Measurements from ENCODE around the gene ZNF367.

The ZNF367 gene

DNA sequence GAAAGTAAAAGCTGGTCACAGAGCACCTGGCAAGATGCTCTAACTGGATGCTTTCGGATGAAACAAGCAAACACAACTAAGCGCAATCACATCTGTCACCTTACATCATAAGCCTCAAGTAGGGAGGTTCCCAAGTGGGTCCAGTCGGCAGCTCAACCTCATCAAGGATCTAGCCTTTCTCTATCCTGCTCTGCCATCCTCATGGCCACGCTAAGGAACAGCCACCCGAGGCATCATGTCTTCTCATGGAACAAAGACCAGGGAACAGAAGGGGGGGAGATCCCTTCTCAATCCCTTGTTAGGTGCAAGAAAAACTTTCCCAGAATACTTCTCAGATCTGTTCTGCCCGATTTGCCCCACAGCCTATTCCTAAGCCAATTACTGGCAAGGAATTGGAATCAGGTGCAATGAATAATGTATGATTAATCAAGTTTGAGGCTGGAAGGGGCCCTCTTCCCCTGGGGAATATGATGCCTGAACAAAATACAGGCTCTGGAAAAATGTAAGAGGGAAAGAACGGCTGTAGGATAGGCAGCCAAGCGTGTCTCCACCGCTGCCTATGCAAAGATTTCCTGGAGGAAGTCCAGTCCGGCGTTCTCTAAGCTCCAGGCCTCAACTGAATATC is 30.5 kb upstream of the ZNF367 start:
- Mint-ChIP-seq H3K4me1 (peaks cover 27% of the 10 kb centered on the region), H3K27ac (no peak overlapping the region), H3K27me3 (peaks cover 13% of the 10 kb centered on the region), H3K9me3 (no peaks in the 10 kb centered on the region), H3K36me3 (ENCODE audit: low read depth) (no peaks in the 10 kb centered on the region), H3K4me3 (peak overlapping the region; percentile 87)
- no peak for DNase-seq
- no peak for ATAC-seq

DNA sequence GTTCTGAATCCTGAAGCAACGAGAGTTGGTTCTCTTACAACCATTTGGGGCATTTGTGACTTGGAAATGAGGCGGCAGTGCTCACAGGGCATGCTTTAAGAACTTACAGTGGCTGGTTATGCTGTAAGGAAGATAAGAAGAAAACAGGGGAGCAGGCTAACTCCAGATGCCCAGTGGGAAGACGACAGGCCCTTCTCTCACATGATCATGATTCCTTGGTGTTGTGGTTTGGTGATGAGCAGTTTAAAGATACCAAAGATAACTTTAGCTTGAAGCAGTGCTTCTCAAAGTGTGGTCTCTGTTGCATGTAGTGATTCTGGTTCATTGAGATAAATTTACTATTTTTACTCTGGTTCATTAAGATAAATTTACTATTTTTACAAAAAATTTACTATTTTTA is 29.2 kb upstream of the ZNF367 start:
- H3K27me3 Mint-ChIP-seq, result peaks cover 13% of the 10 kb centered on the region
- no peak overlapping the region for H3K4me3 Mint-ChIP-seq
- H3K9me3 Mint-ChIP-seq, result no peaks in the 10 kb centered on the region
- no peak overlapping the region for H3K27ac Mint-ChIP-seq
- no peak for ATAC-seq
- peaks cover 19% of the 10 kb centered on the region for H3K4me1 Mint-ChIP-seq
- no peaks in the 10 kb centered on the region for H3K36me3 Mint-ChIP-seq (ENCODE audit: low read depth)
- no peak for DNase-seq

DNA sequence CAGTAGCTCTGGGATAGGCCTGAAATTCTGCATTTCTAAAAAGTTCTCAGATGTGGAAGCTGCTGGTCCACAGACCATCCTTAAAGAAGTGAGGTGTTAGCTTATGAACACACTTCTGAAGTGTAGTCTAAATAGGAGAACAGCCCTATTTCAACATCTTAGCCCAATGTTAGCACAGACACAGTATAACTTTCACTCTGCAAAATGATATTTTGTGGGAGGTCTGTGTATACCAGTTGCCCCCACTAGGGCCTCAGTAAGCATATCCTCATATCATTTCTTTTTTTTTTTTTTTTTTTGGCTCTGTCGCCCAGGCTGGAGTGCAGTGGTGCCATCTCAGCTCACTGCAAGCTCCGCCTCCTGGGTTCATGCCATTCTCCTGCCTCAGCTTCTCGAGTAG is 24.3 kb upstream of the ZNF367 start:
- Mint-ChIP-seq H3K4me1 (peaks cover 2% of the 10 kb centered on the region), H3K4me3 (no peak overlapping the region), H3K9me3 (no peaks in the 10 kb centered on the region), H3K36me3 (ENCODE audit: low read depth) (no peaks in the 10 kb centered on the region), H3K27me3 (no peaks in the 10 kb centered on the region), H3K27ac (no peak overlapping the region)
- no peak for ATAC-seq
- DNase-seq, result no peak

DNA sequence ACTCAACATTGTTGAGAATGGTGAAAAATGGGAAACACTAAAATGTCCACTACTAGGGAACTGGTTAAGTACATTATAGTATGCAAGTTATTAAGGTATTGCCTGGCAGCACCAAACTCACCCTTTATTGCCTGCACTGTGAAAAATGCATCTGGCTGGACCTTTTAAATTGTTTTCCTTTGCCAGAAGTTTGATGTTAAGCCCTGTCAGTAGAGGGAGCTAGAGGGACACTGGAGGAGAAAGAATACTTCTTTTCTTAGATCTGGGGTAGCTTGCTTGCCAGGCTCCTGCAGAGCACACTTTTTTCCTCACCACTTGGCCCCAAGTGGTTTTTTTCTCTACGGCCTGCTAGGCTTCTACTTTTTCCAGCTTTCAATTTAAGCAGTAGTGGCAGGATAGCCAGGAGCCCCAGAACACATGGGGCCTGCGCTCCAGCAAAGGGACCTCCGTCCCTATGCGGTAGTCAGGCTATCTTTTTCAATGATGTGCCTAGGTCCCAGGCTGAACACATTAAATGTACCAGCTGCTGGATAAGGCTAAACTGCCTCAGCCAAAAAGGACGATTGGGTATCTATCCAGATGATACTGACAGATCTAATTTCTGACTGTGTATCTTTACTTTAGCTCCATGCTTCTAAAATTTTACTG is 23.8 kb upstream of the ZNF367 start:
- Mint-ChIP-seq H3K27me3 (no peaks in the 10 kb centered on the region), H3K4me1 (no peaks in the 10 kb centered on the region), H3K36me3 (ENCODE audit: low read depth) (no peaks in the 10 kb centered on the region), H3K4me3 (no peak overlapping the region), H3K9me3 (no peaks in the 10 kb centered on the region), H3K27ac (no peak overlapping the region)
- DNase-seq, result no peak
- no peak for ATAC-seq

DNA sequence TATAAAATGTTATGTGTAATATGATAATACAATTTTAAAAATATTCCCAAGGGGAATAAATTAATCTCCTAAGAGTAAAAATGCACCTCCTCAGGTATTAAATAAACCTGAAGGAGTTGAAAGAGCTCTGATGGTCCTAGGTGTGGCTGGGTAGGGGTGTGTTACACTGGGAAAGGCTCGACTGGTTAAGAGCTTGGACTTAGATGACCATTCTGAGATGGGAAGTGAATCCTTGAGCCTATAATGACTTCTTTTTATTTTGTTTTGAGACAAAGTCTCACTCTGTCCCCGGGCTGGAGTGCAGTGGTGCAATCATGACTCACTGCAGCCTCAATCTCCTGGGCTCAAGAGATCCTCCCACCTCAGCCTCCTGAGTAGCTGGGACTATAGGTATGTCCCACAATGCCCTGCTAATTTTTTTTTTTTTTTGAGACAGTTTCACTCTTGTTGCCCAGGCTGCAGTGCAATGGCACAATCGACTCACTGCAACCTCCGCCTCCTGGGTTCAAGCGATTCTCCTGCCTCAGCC is 22.6 kb upstream of the ZNF367 start:
- no peaks in the 10 kb centered on the region for H3K9me3 Mint-ChIP-seq
- no peak overlapping the region for H3K27ac Mint-ChIP-seq
- no peak for DNase-seq

DNA sequence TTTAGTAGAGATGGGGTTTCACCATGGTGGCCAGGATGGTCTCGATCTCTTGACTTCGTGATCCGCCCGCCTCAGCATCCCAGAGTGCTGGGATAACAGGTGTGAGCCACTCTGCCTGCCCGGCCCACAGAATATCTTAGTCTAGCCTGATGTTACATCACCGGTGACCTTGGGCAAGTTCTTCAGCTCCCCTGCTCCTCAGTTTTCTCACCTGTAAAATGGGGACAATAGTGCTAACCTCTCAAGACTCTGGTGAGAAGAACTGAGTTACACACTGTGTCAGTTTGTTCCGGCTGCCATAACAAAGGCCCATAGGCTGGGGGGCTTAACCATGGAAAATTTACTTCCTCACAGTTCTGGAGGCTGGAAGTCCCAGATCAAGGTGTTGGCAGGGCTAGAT is 19.3 kb upstream of the ZNF367 start:
- Mint-ChIP-seq H3K36me3 (ENCODE audit: low read depth) (no peaks in the 10 kb centered on the region), H3K27ac (no peak overlapping the region), H3K4me1 (peaks cover 6% of the 10 kb centered on the region), H3K27me3 (no peaks in the 10 kb centered on the region), H3K4me3 (no peak overlapping the region), H3K9me3 (no peaks in the 10 kb centered on the region)
- ATAC-seq (no peak), DNase-seq (no peak)

More for the DNA sequence above, 22.6 kb upstream of the ZNF367 start:
- Mint-ChIP-seq H3K4me3 (no peak overlapping the region), H3K4me1 (peaks cover 6% of the 10 kb centered on the region), H3K27me3 (no peaks in the 10 kb centered on the region), H3K36me3 (ENCODE audit: low read depth) (no peaks in the 10 kb centered on the region)
- ATAC-seq, result no peak

DNA sequence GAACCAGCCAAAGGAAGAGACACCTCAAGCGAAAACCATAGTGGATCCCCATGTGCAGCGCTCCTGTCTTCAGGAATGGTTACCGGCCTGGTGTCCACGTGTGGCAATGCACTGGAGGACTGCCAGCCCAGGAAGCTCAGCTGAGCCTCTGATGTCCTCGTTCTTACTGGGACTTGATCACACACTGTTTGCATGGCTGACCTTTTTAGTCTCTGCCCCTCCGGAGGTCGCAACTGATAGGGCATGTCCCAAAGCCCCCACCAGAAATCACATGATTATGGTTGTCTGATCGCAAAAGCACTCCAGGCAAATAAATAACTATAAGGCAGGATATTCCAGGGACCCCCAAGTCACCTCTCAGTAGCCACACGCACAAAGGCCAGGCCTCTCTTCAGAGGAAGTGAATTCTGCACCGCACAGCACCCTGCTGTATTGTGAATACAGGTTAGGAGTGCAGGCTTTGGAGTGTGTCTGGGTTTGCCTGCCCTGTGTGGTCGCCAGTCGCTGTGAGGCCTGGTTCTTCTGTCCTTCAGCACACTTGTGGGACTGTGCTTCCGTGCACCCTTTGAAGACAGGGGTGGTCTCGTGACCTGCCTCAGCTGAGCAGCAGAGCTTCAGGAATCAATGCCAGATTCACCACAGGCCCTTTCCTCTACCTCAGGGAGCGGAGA is 18.4 kb upstream of the ZNF367 start:
- DNase-seq (no peak), ATAC-seq (no peak)
- no peaks in the 10 kb centered on the region for H3K27me3 Mint-ChIP-seq
- no peaks in the 10 kb centered on the region for H3K36me3 Mint-ChIP-seq (ENCODE audit: low read depth)
- H3K9me3 Mint-ChIP-seq, result no peaks in the 10 kb centered on the region
- H3K4me1 Mint-ChIP-seq, result peaks cover 6% of the 10 kb centered on the region
- H3K4me3 Mint-ChIP-seq, result no peak overlapping the region
- H3K27ac Mint-ChIP-seq, result no peak overlapping the region

DNA sequence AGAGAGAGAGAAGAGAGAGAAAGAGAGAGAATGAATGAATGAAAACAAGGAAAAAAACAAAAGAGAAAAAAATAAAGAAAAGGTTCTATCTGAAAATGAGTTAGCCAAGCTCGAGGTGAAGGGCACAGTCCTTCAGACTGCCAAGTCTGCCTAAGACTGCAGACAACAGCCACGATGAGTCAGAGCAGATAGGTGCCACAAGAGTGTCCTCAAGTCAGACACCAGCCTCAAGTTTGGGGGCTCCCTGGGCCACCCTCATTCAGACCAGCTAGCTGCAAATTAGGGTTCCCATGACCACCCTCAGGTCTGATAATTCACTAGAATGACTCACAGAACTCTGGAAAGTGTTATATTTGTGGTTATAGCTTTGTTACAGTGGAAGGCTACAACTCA is 17.9 kb upstream of the ZNF367 start:
- no peak overlapping the region for H3K27ac Mint-ChIP-seq
- DNase-seq (no peak), ATAC-seq (peak; percentile 67)
- no peaks in the 10 kb centered on the region for H3K9me3 Mint-ChIP-seq
- peaks cover 6% of the 10 kb centered on the region for H3K4me1 Mint-ChIP-seq
- no peaks in the 10 kb centered on the region for H3K27me3 Mint-ChIP-seq
- H3K4me3 Mint-ChIP-seq, result no peak overlapping the region
- no peaks in the 10 kb centered on the region for H3K36me3 Mint-ChIP-seq (ENCODE audit: low read depth)

DNA sequence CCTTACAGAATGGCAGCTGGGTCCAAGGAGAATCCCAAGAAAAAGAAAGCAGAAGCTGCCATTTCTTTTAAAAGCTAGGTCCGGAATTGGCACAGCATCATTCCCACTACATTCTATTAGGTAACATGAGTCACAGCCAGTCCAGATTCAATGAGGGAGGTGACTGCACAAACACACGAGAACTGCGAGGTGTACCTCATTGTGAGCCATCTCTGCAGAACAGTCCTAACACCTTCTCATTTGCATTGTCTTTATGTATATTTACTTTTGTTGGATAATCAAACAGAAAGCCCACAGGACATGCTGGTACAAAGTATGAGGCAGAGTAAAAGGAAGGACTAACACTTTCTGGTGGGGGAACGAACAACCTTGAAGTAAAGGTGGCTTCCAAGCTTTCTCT is 17.2 kb upstream of the ZNF367 start:
- Mint-ChIP-seq H3K4me1 (peaks cover 6% of the 10 kb centered on the region), H3K27me3 (no peaks in the 10 kb centered on the region), H3K4me3 (no peak overlapping the region), H3K27ac (no peak overlapping the region), H3K36me3 (ENCODE audit: low read depth) (no peaks in the 10 kb centered on the region), H3K9me3 (no peaks in the 10 kb centered on the region)
- DNase-seq (no peak), ATAC-seq (no peak)

DNA sequence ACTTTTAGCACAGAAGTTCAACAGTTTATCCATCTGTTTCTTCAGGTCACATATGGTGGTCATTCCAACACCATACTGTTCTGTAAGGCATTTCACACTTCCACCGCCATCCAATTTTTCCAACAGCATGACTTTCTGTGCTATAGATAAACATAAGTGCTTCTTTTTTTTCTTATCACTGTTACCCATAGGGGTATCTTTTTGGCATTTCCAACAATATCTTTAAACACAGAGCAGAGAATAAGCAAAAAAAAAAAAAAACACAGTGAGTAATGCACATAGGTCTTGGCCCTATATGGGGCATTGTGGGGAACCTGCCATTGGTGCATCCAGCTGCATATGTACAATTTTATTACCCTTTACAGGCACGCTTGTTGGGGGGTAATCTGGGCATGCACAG is 12.2 kb upstream of the ZNF367 start:
- no peaks in the 10 kb centered on the region for H3K9me3 Mint-ChIP-seq
- DNase-seq (no peak), ATAC-seq (no peak)
- H3K27me3 Mint-ChIP-seq, result no peaks in the 10 kb centered on the region
- no peak overlapping the region for H3K4me3 Mint-ChIP-seq
- no peak overlapping the region for H3K27ac Mint-ChIP-seq
- peaks cover 8% of the 10 kb centered on the region for H3K4me1 Mint-ChIP-seq
- H3K36me3 Mint-ChIP-seq (ENCODE audit: low read depth), result no peaks in the 10 kb centered on the region

DNA sequence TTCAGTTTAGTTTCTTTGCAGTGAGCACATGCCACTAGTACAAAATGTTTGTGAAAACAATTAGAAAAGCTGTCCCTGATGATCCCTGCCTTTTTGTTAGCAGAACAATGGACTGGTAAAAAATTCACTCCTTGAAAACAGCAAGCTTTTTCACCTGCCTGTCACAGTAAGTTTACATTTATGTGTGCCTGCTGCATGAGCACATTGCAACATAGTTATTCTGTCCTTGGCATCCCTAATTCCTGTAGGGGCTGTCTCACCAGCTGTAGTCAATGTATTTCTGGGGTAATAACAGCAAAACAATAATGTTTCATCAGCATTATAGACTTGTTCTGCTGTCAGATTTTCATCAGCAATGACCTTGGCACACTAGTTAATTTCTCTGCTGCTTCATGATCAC is 11.6 kb upstream of the ZNF367 start:
- no peaks in the 10 kb centered on the region for H3K36me3 Mint-ChIP-seq (ENCODE audit: low read depth)
- H3K27me3 Mint-ChIP-seq, result no peaks in the 10 kb centered on the region
- DNase-seq (no peak), ATAC-seq (no peak)
- H3K27ac Mint-ChIP-seq, result no peak overlapping the region
- no peak overlapping the region for H3K4me3 Mint-ChIP-seq
- H3K4me1 Mint-ChIP-seq, result peaks cover 9% of the 10 kb centered on the region
- no peaks in the 10 kb centered on the region for H3K9me3 Mint-ChIP-seq

DNA sequence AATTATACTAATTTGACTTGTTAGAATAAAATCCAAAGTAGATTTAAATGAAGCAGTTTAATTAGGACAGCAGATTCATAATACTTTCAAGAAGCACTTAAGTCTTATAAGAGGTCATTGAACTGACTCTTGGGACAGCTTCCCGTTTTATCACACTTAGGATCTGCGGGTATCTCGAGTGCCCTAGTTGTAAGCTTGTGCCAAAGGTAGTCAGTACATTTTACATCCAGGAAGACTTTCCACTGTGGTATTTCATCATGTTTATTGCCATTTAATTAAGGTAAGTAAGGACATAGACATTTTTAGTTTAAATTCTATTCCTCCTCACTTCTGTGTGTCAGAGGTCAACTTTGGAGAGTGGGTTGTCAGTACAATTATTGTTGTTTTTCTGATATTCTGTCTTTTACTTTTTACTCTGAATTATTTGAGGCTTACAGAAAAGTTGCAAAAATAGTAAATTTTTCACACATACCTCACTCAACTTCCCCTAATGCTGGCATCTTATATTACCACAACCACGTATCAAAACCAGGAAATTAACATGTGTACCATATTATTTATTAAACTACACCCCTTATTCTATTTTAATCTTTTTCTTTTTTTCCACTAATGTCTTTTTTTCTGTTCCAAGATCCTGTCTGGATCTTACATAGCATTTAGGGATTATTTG is 7.5 kb upstream of the ZNF367 start:
- Mint-ChIP-seq H3K27ac (no peak overlapping the region), H3K4me3 (no peak overlapping the region), H3K36me3 (ENCODE audit: low read depth) (no peaks in the 10 kb centered on the region), H3K4me1 (peaks cover 16% of the 10 kb centered on the region), H3K9me3 (no peaks in the 10 kb centered on the region), H3K27me3 (no peaks in the 10 kb centered on the region)
- DNase-seq, result no peak
- ATAC-seq, result no peak

DNA sequence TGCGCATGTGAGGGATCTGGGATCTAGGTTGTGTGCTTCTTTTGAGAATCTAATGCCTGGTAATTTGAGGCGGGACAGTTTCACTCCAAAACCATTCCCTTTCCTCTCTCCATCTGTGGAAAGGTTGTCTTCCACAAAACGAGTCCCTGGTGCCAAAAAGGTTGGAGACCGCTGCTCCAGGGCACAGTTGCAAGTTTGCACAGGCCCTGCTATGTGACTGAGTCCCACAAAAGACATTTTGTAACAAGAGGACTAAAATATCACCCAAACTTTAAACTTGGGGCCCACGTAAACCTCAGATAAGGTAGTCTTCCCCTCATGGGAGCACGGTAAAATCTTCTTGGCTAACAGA is 5.8 kb upstream of the ZNF367 start:
- peaks cover 30% of the 10 kb centered on the region for H3K4me1 Mint-ChIP-seq
- no peaks in the 10 kb centered on the region for H3K36me3 Mint-ChIP-seq (ENCODE audit: low read depth)
- H3K27me3 Mint-ChIP-seq, result no peaks in the 10 kb centered on the region
- H3K4me3 Mint-ChIP-seq, result no peak overlapping the region
- ATAC-seq (no peak), DNase-seq (no peak)
- no peak overlapping the region for H3K27ac Mint-ChIP-seq
- H3K9me3 Mint-ChIP-seq, result no peaks in the 10 kb centered on the region

DNA sequence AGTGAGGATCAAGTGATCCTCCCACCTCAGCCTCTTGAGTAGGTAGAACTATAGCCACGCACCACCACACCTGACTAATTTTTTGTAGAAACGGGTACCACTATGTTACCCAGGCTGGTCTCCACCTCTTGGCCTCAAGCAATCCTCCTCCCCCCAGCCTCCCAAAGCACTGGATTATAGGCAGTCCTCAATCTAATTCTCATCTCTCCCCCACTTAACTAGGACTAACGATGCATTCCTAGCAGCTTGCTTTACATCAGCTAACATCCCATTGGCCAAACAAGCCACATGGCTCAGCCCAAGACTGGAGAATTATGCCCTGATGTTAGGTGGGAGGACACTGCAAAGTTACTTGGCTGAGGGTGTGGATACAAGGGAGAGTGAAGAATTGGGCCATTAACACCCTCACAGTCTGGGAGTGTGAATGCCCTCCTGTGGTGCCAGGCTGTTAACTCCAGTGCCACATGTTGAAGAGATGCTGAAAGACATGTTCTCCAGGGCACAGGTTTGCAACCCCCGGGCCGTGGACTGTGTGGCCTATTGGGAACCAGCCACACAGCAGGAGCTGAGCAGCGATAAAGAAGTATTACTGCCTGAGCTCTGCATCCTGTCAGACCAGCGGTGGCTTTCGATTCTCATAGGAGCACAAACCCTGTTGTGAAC is 5.3 kb upstream of the ZNF367 start:
- Mint-ChIP-seq H3K4me3 (no peak overlapping the region), H3K36me3 (ENCODE audit: low read depth) (no peaks in the 10 kb centered on the region), H3K27ac (no peak overlapping the region), H3K9me3 (no peaks in the 10 kb centered on the region), H3K4me1 (peaks cover 30% of the 10 kb centered on the region), H3K27me3 (no peaks in the 10 kb centered on the region)
- ATAC-seq (no peak), DNase-seq (no peak)
